ENCODE results near the gene PYDC1.
A peak's percentile ranks its signal among the peaks of the same experiment; 100 is the strongest.
"Not testable (repeated sequence)": the region's sequence is repeated elsewhere in the genome, so short reads cannot be mapped to it uniquely, and the experiment has no call there.

PYDC1 gene

DNA sequence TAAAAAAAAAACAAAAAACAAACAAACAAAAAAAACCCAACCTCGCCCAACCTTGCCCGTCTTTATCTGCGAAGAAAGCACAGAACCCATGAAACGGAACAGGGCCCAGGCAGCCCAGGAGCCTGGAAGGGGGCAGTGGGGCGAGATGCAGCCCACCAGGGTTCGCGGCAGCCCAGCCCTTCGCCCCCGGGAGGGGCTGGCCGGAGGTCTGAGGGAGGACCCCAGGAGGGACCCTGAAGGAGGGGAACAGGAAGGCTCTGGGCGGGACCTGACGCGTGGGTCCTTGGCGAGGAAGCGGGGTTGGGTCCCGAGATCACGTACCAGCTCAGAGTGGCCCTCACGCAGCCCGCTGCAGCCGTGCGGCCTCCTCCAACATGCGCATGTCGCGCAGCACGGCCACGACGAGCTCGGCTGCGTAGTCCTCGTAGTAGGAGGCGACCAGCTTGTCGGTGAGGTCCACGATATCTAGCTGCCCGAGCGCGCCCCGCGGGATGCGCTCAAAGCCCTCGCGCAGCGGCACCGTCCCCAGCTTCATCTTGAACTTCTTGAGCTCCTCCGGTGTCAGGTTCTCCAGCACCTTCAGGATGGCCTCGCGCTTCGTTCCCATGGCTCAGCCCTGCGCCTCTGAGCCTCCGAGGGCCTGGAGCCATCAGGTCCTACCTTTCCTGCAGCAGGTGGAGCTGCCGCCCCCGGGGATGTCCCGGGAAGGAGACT is at the start of gene PYDC1:
PYDC1 (minus strand) TSS at position 714 of the 714 bp plus-strand sequence; CDS start at position 607, 107 bp downstream.
- no peak for DNase-seq

DNA sequence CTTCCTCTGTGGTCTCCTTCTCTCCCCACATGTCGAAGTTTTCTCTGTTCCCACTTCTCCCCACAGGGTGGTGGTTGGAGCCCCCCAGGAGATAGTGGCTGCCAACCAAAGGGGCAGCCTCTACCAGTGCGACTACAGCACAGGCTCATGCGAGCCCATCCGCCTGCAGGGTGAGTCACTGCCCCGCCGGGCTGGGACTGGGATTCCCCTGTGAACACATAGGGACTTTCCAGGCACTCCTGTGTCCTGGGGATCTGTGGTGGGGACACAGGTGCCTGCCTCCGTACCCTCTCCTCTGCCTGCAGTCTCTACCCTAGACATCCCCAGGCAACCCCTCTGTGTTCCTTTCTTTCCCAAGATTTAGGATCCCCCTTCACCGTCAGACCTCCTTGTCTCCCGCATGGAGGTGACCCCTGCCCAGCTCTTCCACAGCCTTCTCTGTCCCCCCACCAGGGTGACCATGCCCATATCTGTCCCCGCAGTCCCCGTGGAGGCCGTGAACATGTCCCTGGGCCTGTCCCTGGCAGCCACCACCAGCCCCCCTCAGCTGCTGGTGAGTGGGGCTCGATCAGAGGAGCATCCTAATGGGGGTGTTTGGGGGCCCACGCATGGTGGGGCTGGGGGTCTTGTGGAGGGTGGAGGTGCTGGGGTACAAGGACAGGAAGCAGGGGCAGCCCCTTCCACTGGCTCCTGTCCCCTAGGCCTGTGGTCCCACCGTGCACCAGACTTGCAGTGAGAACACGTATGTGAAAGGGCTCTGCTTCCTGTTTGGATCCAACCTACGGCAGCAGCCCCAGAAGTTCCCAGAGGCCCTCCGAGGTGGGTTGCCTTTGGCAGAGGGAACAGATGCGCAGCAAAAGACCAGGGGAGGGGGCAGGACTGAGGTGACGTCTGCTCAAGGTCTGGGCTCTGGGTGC is 48.7 kb upstream of the PYDC1 start:
- peak; percentile 92 for DNase-seq

DNA sequence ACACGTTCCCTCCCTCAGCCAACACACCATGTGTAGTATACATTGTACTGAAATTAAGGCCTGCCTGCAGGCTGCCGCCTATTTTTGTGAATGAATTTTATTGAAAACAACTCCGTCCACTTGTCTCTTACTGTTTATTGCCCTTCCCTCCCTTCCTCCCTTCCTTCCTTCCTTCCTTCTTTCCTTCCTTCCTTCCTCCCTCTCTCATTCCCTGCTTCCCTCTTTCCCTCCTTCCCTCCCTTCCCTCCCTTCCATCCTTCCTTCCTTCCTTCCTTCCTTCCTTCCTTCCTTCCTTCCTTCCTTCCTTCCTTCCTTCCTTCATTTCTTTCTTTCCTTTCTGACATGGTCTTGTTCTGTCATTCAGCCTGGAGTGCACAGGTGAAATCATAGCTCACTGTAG is 45.1 kb upstream of the PYDC1 start:
- DNase-seq: no peak

DNA sequence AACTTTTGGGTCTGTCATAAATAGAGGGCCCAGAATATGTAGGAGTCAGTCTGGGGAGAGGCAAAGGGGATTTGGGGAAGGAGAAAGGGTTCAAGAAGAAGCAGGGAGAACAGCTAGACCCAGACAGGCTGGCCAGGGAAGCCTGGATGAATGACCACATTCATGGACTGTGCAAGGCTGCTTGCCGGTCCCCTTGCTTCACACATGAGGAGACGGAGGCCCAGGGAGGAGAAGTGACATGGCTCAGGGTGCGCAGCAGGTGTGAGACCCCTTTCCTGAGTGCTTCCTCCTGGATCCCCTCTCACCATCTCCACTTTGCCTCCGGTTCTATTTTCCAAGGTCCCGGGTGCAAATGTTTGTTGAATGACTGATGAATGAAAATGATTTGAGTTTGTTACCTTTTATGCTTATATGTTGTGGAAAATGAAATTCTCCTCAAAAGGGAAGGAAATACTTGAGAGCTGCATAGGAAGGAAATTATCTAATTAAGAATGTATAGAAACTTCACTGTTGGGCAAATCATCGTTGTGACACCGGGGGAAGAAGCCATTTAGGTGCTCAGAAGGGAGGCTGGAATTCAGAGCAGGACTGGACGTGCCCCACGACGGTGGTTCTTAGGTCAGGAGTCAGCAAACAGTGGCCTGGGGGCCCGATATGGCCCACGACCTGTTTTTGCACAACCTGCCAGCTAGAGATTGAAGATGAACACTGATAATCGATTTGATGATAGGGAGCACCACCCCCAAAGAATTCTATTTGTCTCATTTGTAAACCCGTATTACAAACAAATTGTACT is 43.4 kb upstream of the PYDC1 start:
- peak; percentile 31 for DNase-seq

DNA sequence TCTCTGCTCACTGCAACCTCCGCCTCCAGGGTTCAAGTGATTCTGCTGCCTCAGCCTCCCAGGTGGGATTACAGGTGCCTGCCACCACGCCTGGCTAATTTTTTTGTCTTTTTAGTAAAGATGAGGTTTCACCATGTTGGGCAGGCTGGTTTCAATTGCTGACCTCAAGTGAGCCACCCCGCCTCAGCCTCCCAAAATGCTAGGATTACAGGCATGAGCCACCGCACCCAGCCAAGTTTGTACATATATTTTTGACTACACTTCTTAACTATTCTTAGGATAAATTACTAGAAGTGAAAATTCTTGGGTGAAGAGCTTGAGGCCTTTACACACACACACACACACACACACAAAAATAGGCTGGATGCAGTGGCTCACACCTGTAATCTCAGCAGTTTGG is 41.4 kb upstream of the PYDC1 start:
- no peak for DNase-seq

DNA sequence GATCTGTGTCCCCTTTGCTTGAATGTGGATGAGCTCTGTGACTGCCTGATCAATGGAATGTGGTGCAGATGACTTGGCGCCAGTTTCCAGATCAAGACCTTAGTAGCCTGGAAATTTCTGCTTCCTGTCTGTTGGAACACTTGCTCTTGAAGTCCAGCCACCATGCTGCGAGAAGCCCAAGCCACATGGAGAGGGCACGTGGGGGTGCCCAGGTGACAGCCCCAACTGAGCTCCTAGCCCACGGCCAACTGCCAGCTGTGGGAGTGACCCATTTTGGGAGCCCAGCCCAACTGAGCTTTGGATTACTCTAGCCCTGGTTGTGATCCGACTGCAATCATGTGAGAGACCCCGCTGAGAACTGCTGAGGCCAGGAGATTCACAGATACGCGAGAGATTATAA is 39.5 kb upstream of the PYDC1 start:
- DNase-seq: no peak

DNA sequence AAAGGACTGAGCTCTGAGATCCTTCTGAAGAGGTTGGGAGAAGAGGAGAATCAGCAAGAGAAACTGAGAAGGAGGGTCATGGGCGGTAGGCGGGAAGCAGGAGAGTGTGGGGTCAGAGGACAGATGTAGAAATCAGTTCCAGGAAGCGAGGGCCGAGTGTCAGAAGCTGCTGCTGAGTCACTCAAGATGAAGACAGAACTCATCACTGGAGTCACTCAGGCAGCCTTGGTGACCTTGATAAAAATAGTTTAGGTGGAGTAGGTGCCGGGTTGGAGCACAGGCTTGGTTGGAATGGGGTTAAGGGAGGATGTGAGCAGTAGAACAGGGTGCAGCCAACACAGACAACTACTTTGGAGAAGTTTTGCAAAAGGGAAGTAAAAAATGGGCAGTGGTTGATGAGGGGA is 36.7 kb upstream of the PYDC1 start:
- peak; percentile 95 for DNase-seq

DNA sequence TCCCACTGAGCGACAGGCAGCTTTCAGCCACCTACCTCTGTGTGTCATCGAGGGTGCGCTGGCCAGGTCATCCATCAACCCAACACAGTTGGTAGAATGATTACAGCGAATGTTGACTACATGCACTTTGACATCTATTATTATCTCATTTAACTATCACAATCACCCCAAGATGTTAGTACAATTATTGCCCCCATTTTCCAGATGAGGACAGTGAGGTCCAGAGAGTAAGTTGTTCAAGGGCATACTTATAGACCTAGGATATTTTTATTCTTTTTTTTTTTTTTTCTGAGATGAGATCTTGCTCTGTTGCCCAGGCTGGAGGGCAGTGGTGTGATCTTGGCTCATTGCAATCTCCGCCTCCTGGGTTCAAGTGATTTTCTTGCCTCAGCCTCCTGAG is 34.5 kb upstream of the PYDC1 start:
- no peak for DNase-seq

DNA sequence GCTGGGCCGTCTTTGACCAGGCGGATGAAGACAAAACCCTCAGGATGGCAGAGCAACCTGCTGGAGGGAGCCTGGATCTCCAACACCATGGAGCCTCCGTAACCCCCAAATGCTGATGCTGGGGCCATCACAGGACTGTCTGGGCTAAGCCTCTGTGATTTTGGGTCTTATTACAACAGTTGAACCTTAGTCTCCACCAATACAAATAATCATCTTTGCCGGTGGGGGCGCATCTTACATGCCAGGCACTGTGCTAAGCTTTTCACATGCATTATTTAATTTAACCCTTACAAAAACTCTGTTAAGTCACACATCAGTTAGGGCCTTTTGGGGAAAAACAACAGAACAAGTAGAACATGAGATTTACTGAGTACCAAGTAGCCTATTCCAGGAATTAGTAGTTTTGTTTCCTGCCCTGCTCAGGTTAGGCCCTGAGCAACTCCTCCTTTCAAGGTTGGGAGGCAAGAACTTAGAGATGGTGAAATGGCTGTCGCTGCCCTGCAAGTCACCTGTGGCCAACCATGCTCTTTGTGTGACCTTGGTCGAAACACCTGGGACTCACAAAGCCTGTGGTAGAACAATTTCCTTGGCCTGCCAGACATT is 33.9 kb upstream of the PYDC1 start:
- DNase-seq: no peak

DNA sequence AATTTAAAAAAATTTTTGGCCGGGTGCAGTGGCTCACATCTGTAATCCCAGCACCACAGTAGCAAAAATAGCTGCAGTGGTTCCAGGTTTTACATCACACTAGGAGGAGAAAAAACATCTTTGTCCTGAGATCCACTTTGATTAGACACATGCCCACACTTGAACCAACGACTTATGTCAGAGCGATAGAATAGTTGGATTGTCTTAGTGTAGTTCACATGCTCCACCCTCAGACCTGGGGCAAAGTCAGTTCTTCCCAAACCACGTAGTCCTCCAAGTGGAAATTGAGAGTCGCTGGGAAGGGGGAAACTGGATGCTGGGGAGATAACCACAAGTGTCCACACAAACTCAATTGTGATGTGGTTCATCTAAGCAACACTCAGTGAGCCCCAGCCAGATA is 31.4 kb upstream of the PYDC1 start:
- DNase-seq: no peak

DNA sequence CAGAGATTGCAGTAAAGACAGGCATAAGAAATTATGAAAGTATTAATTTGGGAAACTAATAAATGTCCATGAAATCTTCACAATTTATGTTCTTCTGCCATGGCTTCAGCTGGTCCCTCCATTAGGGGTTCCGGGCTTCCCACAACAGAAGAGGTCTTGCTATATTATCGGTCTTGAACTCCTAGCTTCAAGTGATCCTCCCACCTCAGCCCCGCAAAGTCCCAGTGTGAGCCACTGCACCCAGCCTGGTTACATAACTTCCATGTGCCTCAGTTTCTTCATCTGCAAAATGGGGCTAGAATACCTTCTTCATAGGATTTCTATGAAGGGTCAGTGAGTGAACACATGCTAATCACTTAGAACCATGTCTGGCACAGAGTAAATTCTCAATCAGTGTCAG is 29.4 kb upstream of the PYDC1 start:
- no peak for DNase-seq

DNA sequence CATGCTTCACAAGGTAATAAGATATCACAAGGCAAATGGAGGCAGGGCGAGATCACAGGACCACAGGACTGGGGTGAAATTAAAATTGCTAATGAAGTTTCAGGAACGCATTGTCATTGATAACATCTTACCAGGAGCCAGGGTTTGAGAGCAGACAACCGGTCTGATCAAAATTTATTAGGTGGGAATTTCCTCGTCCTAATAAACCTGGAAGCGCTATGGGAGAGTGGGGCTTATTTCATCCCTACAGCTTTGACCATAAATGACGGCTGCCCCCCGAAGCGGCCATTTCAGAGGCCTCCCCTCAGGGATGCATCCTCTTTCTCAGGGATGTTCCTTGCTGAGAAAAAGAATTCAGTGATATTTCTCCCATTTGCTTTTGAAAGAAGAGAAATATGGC is 28.7 kb upstream of the PYDC1 start:
- DNase-seq: not testable (repeated sequence)

DNA sequence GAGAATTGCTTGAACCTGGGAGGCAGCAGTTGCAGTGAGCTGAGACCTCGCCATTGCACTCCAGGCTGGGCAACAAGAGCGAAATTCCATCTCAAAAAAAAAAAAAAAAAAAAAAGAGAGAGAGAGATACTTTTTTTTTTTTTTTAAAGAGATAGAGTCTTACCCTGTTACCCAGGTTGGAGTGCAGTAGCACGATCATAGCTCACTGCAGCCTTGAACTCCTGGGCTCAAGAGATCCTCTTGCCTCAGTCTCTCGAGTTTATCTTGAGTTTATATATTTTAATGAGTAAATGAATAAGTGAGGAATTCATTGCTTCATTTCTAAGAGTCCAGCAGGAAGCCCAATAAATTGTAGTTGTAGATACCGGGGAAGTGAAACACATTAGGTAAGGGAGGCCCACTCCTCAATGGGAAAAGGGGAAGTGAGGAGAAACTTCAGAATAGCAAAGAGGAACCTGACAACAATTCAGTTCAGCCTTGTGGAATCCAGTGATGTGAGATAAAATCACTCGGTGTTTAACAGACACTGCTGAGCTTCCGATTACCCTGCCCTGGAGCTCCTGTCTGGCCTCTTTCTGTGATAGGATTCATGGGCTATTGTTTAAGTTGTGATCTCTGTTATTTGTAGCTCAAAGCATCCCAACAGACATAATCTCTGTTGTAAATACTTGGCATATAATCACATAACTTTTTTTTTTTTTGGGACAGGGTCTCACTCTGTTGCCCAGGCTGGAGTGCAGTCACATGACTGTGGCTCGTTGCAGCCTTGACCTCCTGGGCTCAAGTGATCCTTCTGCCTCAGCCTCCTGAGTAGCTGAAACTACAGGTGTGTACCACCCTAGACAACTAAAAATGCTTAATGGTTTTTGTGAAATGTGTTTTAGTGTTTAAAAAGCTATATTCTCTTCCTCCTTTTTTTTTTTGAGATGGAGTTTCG is 27.1 kb upstream of the PYDC1 start:
- DNase-seq: peak; percentile 88

DNA sequence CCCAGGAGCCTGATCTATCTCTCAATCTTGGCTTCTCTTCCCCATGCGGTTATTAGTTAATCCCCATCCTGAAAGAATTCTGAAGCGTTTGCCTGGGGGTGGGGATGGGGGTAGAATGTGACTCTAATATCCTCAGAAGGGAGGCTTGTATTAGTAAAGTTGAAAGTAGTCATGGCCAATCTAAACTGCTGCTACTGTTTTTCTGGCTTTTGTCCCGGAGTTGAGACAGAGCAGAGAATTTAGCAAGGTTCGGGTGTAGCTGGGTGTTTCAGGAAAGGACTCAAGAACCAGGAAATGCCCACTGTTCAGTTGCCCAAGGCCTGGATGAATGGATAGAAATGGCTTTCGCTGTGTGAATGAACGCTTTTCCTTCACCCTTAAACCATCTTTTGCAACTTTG is 25.3 kb upstream of the PYDC1 start:
- peak; percentile 73 for DNase-seq

DNA sequence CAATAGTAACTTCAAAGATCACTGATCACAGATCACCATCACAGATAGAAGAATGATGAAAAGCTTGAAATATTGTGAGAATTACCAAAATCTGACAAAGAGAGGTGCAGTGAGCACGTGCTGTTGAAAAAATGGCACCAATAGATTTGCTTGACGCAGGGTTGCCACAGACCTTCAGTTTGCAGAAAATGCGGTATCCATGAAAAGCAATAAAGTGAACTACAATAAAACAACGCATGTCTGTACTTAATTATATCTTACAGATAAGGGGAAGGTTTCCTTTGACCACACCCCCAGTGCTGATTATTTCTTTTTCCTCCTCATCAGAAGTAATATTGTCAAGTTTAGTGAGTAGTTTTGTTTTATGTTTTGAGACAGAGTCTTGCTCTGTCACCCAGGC is 21.1 kb upstream of the PYDC1 start:
- no peak for DNase-seq

DNA sequence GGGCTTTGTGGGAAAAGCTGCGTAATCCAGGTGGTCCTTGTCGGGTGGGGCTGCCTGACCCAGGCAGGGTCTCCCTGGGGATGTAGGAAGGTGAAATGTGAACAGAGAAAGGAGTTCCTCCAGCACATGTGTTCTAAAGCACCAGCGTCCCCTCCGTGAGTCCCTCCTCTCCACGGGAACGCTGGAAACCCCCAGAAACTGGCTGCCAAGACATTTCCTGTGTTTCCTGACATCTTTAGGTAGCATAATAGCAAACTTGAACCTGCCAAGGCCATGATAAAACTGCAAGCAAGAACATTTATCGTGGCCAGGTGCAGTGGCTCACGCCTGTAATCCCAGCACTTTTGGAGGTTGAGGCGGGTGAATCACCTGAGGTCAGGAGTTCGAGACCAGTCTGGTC is 12.6 kb upstream of the PYDC1 start:
- DNase-seq: no peak

DNA sequence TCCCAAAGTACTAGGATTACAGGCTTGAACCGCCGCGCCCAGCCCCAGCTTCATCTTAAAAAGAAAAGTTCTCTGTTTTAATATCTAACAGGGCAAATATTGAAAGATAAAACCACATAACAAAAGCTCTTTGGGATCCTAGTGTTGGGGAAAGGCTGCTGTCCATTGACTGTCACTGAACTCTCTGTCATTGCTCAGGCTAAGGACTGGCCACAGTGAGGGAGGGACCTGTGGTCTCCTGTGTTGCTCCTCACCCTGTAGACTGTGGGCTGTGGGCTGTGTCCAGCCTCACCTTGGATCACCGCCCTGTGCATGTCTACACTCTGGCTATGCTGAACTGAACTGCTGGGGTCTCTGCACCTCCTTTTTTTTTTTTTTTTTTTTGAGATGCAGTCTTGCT is 11.3 kb upstream of the PYDC1 start:
- no peak for DNase-seq

DNA sequence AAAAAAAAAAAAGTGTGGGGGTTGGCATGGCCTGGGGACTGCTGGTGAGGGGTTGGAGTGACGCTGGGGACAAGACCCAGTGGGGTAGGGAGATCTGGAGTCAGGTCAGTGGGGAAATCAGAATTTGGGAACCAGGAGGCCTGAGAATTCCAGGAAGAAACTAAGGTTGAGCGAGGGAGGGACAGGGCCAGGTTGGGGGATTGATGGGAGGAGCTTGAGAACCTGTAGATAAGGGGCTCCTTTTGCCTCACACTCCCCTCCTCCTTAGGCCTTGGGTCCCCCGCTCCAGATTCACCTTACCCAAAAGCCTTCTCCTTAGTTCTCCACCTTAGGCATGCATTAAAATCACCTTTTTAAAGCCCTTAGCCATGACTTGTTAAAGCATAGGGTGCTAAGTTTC is 8.3 kb upstream of the PYDC1 start:
- DNase-seq: no peak

DNA sequence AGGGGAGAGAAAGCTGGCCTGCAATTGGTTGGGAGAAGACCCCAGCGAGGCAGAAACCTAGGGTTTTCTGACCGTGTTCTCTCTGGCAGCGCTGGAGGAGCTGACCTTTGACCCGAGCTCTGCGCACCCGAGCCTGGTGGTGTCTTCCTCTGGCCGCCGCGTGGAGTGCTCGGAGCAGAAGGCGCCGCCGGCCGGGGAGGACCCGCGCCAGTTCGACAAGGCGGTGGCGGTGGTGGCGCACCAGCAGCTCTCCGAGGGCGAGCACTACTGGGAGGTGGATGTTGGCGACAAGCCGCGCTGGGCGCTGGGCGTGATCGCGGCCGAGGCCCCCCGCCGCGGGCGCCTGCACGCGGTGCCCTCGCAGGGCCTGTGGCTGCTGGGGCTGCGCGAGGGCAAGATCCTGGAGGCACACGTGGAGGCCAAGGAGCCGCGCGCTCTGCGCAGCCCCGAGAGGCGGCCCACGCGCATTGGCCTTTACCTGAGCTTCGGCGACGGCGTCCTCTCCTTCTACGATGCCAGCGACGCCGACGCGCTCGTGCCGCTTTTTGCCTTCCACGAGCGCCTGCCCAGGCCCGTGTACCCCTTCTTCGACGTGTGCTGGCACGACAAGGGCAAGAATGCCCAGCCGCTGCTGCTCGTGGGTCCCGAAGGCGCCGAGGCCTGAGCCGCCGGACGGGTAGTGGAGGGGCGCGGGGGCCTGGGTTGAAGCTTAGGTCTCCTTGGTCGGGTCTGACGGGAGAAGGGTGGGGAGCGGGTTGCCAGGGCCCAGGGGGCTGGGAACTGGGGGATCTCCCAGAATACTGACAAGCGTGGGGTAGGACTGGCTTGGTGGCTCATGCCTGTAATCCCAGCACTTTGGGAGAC is 7.4 kb upstream of the PYDC1 start:
- DNase-seq: no peak

DNA sequence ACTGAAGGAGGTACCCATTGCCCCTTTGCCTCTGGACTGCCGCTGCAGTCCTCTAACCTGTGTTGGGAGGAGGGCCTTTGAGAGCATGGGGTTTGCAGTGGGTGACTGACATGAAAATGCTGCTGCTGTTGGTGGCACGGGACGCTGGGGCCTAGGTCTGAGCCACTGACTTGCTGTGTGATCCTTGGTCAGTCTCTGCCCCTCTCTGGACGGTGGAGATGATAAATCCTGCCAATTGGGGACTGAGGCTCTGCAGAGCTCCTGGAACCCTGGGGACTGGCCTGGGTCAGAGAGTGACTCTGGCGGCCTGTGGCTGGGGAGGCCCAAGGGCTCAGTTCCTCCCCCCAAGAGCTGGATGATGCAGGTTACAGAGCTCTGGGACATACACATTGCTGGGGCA is 6.1 kb upstream of the PYDC1 start:
- DNase-seq: no peak
